ENCODE data around the gene GNAL. TPM values are rescaled to one million over a fixed set of nuclear protein-coding genes. Genes with fewer than 3 reads are reported as not detected.

Gene GNAL
- total RNA-seq, 1 experiment from 2014 or later = 24.0 TPM

DNA sequence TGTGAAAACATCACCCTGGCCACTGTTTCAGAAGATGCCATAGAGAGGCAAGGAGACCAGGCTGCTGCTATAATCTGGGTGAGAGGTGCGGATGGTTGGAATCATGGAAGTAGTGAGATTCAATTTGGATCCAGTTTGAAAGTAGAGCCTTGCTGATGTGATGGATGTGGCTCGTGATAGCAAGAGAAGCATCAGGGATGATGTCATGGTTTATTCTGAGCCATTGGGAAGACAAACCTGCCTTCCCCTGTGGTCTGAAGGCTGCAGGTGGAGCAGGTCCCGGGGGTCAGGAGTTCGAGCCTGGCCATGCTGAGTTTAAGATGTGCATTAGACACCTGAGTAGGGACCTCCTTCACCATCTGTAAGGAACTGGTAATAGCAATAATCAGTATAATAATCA, 112.5 kb downstream of the GNAL start:
- Histone ChIP-seq H3K27ac (ENCODE audit: insufficient read length, low read depth, low read length) (no peak overlapping the region), H4K8ac (replicated peaks; ENCODE audit: insufficient read length, low read depth, low read length) (no peak overlapping the region), H3T11ph (ENCODE audit: low read length) (no peak overlapping the region), H2BK20ac (ENCODE audit: low read depth, low read length, poor library complexity, severe bottlenecking) (no peak overlapping the region), H3K23me2 (ENCODE audit: insufficient read length, low read depth, low read length, poor library complexity, severe bottlenecking) (no peaks in the 10 kb centered on the region), H3K79me1 (ENCODE audit: insufficient read depth, low read depth, low read length, poor library complexity, severe bottlenecking) (no peaks in the 10 kb centered on the region), H2BK120ac (ENCODE audit: low read depth, low read length, poor library complexity, severe bottlenecking) (no peak overlapping the region), H3K4me2 (ENCODE audit: insufficient read depth, insufficient read length, low read length) (no peak overlapping the region), H4K20me1 (ENCODE audit: control insufficient read depth, insufficient read depth, insufficient read length) (no peaks in the 10 kb centered on the region), H3K4me1 (ENCODE audit: insufficient read depth, low read length) (0 out of 2 replicates have a peak, but pooled peaks cover 1% of the 10 kb centered on the region), H3K56ac (ENCODE audit: insufficient read length, low read depth, low read length) (no peak overlapping the region), H3K79me2 (ENCODE audit: insufficient read depth, low read length) (no peaks in the 10 kb centered on the region), H2BK5ac (ENCODE audit: insufficient read length, low read length) (no peak overlapping the region), H2BK15ac (ENCODE audit: low read depth, low read length) (no peak overlapping the region), H2AK5ac (ENCODE audit: insufficient read length, low read length) (no peak overlapping the region), H3K9me3 (ENCODE audit: control insufficient read depth, low read depth, low read length) (no peaks in the 10 kb centered on the region), H3K9ac (ENCODE audit: extremely low read depth, insufficient read length, low read length) (no peak overlapping the region), H2BK12ac (ENCODE audit: insufficient read length, low read depth, low read length) (no peak overlapping the region), H3K18ac (ENCODE audit: insufficient read length, low read depth, low read length) (no peak overlapping the region), H3K14ac (ENCODE audit: insufficient read depth, low read length) (no peak overlapping the region), H4K5ac (ENCODE audit: insufficient read length, low read depth, low read length) (no peak overlapping the region), H3K4ac (ENCODE audit: low read depth, low read length) (no peak overlapping the region), H2AFZ (ENCODE audit: low read length) (no peak overlapping the region), H4K91ac (ENCODE audit: insufficient read length, low read depth, low read length) (no peak overlapping the region), H3K23ac (ENCODE audit: insufficient read length, low read depth, low read length) (no peak overlapping the region), H3K27me3 (ENCODE audit: insufficient read depth, low read length) (no peaks in the 10 kb centered on the region)
- TF ChIP-seq, protein P1, sequence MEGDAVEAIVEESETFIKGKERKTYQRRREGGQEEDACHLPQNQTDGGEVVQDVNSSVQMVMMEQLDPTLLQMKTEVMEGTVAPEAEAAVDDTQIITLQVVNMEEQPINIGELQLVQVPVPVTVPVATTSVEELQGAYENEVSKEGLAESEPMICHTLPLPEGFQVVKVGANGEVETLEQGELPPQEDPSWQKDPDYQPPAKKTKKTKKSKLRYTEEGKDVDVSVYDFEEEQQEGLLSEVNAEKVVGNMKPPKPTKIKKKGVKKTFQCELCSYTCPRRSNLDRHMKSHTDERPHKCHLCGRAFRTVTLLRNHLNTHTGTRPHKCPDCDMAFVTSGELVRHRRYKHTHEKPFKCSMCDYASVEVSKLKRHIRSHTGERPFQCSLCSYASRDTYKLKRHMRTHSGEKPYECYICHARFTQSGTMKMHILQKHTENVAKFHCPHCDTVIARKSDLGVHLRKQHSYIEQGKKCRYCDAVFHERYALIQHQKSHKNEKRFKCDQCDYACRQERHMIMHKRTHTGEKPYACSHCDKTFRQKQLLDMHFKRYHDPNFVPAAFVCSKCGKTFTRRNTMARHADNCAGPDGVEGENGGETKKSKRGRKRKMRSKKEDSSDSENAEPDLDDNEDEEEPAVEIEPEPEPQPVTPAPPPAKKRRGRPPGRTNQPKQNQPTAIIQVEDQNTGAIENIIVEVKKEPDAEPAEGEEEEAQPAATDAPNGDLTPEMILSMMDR (conservative IDR thresholded peaks at IDR 0.05) = no peak
- Mint-ChIP-seq H3K9me3 (no peaks in the 10 kb centered on the region), H3K4me1 (peaks cover 21 to 26% of the 10 kb centered on the region in 2 experiments), H3K27ac (no peak overlapping the region), H3K4me3 (no peak overlapping the region), H3K27me3 (ENCODE audit: low read depth) (no peaks in the 10 kb centered on the region), H3K36me3 (ENCODE audit: insufficient read depth in 1 of 3, low read depth in 3 of 3) (no peaks in the 10 kb centered on the region)
- no CpG with 5 or more reads among the region's 4 CpGs for WGBS (ENCODE audit: extremely low coverage, insufficient read length, low lambda C conversion rate)
- no peak for DNase-seq
